Dedifferentiated amniotic fluid mesenchymal stem cell (primary cell): ENCODE measurements around the gene ZBTB34.

Experiments used
- DNase-seq: peaks from one replicate; pipeline ENCODE4 v3.0.0-alpha.2; 2016; ENCODE audit errors: extremely low spot score

ZBTB34 gene

GRCh38 chr9:126842977-126843799 is 17.3 kb upstream of the ZBTB34 start:
- DNase-seq = no peak

- DNase-seq = peak; percentile 26
Measured at GRCh38 chr9:126844085-126844484, 16.4 kb upstream of the ZBTB34 start.

GRCh38 chr9:126847051-126847450 is 13.4 kb upstream of the ZBTB34 start:
- no peak for DNase-seq

GRCh38 chr9:126849591-126850225 is 10.7 kb upstream of the ZBTB34 start:
- DNase-seq = no peak

- no peak for DNase-seq
Measured at GRCh38 chr9:126851286-126851880, 9.1 kb upstream of the ZBTB34 start.

- no peak for DNase-seq
Measured at GRCh38 chr9:126852086-126852688, 8.3 kb upstream of the ZBTB34 start.

GRCh38 chr9:126853667-126854066 is 6.8 kb upstream of the ZBTB34 start:
- no peak for DNase-seq

GRCh38 chr9:126854734-126855133 is 5.7 kb upstream of the ZBTB34 start:
- no peak for DNase-seq

GRCh38 chr9:126856326-126856877 is 4.0 kb upstream of the ZBTB34 start:
- no peak for DNase-seq

GRCh38 chr9:126857261-126857960 is 3.0 kb upstream of the ZBTB34 start:
- no peak for DNase-seq

GRCh38 chr9:126859111-126859510 is 1.3 kb upstream of the ZBTB34 start:
- no peak for DNase-seq

- no peak for DNase-seq
Measured at GRCh38 chr9:126860757-126861466, 473 bp downstream of the ZBTB34 start.

GRCh38 chr9:126861707-126862103 is 1.3 kb downstream of the ZBTB34 start:
- DNase-seq = peak; percentile 25

GRCh38 chr9:126862104-126862761 is 1.8 kb downstream of the ZBTB34 start:
- DNase-seq = no peak

- no peak for DNase-seq
Measured at GRCh38 chr9:126864771-126865170, 4.3 kb downstream of the ZBTB34 start.

GRCh38 chr9:126869368-126869767 is 8.9 kb downstream of the ZBTB34 start:
- DNase-seq = no peak

GRCh38 chr9:126872516-126872915 is 12.1 kb downstream of the ZBTB34 start:
- DNase-seq = no peak

- no peak for DNase-seq
Measured at GRCh38 chr9:126874546-126875314, 14.3 kb downstream of the ZBTB34 start.

GRCh38 chr9:126875756-126876510 is 15.5 kb downstream of the ZBTB34 start:
- DNase-seq = no peak
